ENCODE measurements around the gene FBN3.

Gene FBN3

DNA sequence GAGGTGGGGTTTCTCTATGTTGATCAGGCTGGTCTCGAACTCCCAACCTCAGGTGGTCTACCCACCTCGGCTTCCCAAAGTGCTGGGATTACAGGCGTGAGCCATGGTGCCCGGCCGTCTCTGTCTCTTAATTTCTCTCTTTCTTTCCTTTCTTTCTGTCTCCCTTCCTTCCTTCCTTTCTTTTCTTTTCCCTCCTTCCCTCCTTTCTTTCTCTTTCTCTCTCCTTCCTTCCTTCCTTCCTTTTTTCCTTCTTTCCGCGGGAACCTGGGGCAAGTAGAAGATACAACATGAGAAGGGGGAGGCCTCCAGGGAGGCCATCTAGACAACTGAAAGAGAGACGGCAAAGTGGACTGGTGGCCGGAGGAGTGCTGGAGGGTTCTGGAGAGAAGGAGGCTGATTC is 128.7 kb downstream of the FBN3 start:
- DNase-seq (ENCODE audit: low read depth in 3 of 3), result no peak

DNA sequence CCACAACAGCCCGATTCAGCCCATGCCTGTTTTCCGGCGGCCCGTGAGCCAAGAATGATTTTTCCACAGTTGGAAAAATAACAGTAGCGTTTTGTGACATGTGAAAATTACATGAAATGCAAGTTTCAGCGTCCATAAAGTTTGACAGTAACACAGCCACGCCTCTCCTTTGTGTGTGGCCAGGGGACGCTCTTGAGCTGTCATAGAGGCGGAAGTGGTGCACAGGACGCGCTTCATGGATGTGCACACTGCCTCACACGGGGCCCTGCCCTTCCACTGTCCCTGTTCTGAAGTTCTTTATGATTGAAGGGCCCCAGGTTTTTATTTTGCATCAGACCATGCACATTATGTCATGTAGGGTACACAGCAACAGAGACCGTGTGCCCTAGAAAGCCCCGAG is 131.6 kb downstream of the FBN3 start:
- DNase-seq (ENCODE audit: low read depth in 3 of 3), result no peak

Data from stimulated activated CD4-positive, alpha-beta T cell treated with anti-CD3 and anti-CD28 coated beads, TNF-alpha, amount 100 ng/mL, for 4 hours (primary cell).